H1 (cell line): Measurements from ENCODE around the gene PTPRD. TPM values are rescaled to one million over a fixed set of nuclear protein-coding genes. Genes with fewer than 3 reads are reported as not detected.

Source experiments
- CTCF ChIA-PET: fragments of 300-600 bp; sonication (Branson Sonifier 250); formaldehyde crosslinking; loops from one replicate; lab custom pipeline; 2021; ENCODE audit not compliant: partially characterized antibody; lab: Charles Lee
- POLR2A ChIA-PET: fragments of 300-600 bp; sonication (Branson Sonifier 250); formaldehyde crosslinking; loops from one replicate; lab custom pipeline; 2021; ENCODE audit warnings: inconsistent platforms; ENCODE audit not compliant: partially characterized antibody; lab: Charles Lee
- DNase-seq, 2 experiments: peaks; one replicate each; pipeline versions ENCODE4 v3.0.0 to v3.0.0-alpha.2; 2010 to 2022; ENCODE audit warnings: low spot score in 2 of 2, low read depth in 1 of 2, mixed read lengths in 1 of 2
- FAIRE-seq: peaks from 2 replicates; lab custom pipeline; 2011; peaks lifted over from hg19 to GRCh38; lab: Jason Lieb, UNC
- H2AFZ ChIP-seq: 2 replicates; pipeline ENCODE4 v1.8.1; 2012; ENCODE audit warnings: low read length, inconsistent platforms
- H2AK5ac ChIP-seq: 2 replicates; pipeline ENCODE4 v1.6.1; 2013; ENCODE audit warnings: low read depth, low read length
- H2BK120ac ChIP-seq: replicated peaks from 2 replicates; pipeline ENCODE3; 2013; ENCODE audit warnings: low read depth, low read length, inconsistent platforms
- H2BK12ac ChIP-seq: 2 replicates; pipeline ENCODE4 v1.6.1; 2013; ENCODE audit warnings: low read depth, low read length
- H2BK15ac ChIP-seq: 2 replicates; pipeline ENCODE4 v1.6.1; 2013; ENCODE audit warnings: low read length
- H2BK20ac ChIP-seq: 2 replicates; pipeline ENCODE4 v1.6.1; 2013; ENCODE audit warnings: low read length
- H2BK5ac ChIP-seq: 2 replicates; pipeline ENCODE4 v1.6.1; 2013; ENCODE audit warnings: low read depth, low read length
- H3K14ac ChIP-seq: 2 replicates; pipeline ENCODE4 v1.6.1; 2013; ENCODE audit warnings: inconsistent platforms; ENCODE audit not compliant: insufficient read length
- H3K18ac ChIP-seq: 2 replicates; pipeline ENCODE4 v1.6.1; 2013; ENCODE audit warnings: low read length; ENCODE audit errors: extremely low read depth
- H3K23ac ChIP-seq: 2 replicates; pipeline ENCODE4 v1.6.1; 2013; ENCODE audit warnings: inconsistent platforms; ENCODE audit not compliant: insufficient read length
- H3K23me2 ChIP-seq: 2 replicates; pipeline ENCODE4 v1.6.1; 2013; ENCODE audit warnings: low read depth, low read length
- H3K27ac ChIP-seq: 2 replicates; pipeline ENCODE4 v1.6.1; 2011; ENCODE audit warnings: low read depth, low read length, inconsistent platforms
- H3K27me3 ChIP-seq, 4 experiments: replicated peaks in 1 of 4; 1 replicate in 1 of 4; 2 replicates in 3 of 4; pipeline versions ENCODE4 v1.6.1 to v1.8.1; 2011 to 2013; ENCODE audit warnings: low read length in 3 of 4, mild to moderate bottlenecking in 3 of 4, inconsistent platforms in 2 of 4, mixed read lengths in 2 of 4, moderate library complexity in 1 of 4; ENCODE audit not compliant: control insufficient read depth in 3 of 4, insufficient read depth in 3 of 4; ENCODE audit errors: extremely low read depth in 1 of 4
- H3K36me3 ChIP-seq, 4 experiments: 2 replicates each; pipeline versions ENCODE4 v1.6.1 to v1.8.1; 2011 to 2013; ENCODE audit warnings: mild to moderate bottlenecking in 4 of 4, low read length in 3 of 4, moderate library complexity in 2 of 4, control low read depth in 1 of 4, inconsistent platforms in 1 of 4; ENCODE audit not compliant: insufficient read depth in 4 of 4, control insufficient read depth in 2 of 4
- H3K4ac ChIP-seq: replicated peaks from 2 replicates; pipeline ENCODE3; 2013; ENCODE audit warnings: low read length, low read depth, mixed read lengths, inconsistent platforms; ENCODE audit not compliant: insufficient read length
- H3K4me1 ChIP-seq, 4 experiments: replicated peaks in 1 of 4; 1 replicate in 1 of 4; 2 replicates in 3 of 4; pipeline versions ENCODE4 v1.6.1 to v1.8.1; 2011 to 2013; ENCODE audit warnings: low read length in 3 of 4, inconsistent platforms in 2 of 4, mixed read lengths in 1 of 4; ENCODE audit not compliant: insufficient read depth in 4 of 4, control insufficient read depth in 3 of 4
- H3K4me2 ChIP-seq, 2 experiments: 2 replicates each; pipeline versions ENCODE4 v1.6.1 to v1.8.1; 2011 to 2013; ENCODE audit warnings: low read depth in 2 of 2, low read length in 2 of 2, control low read depth in 1 of 2, inconsistent platforms in 1 of 2, mild to moderate bottlenecking in 1 of 2; ENCODE audit not compliant: insufficient read depth in 1 of 2
- H3K4me3 ChIP-seq, 4 experiments: fragments of 200-600, 300-600 bp in 1 of 4; sonication (generic), shearing (Covaris generic), sonication (Bioruptor Twin) in 1 of 4; 2 replicates each; pipeline versions ENCODE4 v1.5.1 to v1.8.1; 2011 to 2016; ENCODE audit warnings: low read length in 4 of 4, low read depth in 3 of 4, control low read depth in 2 of 4, inconsistent platforms in 2 of 4, mild to moderate bottlenecking in 2 of 4, mixed read lengths in 1 of 4, moderate library complexity in 1 of 4; ENCODE audit not compliant: insufficient read depth in 2 of 4; ENCODE audit errors: extremely low read depth in 1 of 4
- H3K56ac ChIP-seq: replicated peaks from 2 replicates; pipeline ENCODE3; 2013; ENCODE audit warnings: low read depth, mild to moderate bottlenecking, mixed read lengths, low read length, inconsistent platforms; ENCODE audit not compliant: insufficient read length
- H3K79me1 ChIP-seq: 2 replicates; pipeline ENCODE4 v1.6.1; 2013; ENCODE audit warnings: low read depth, low read length, control low read depth
- H3K79me2 ChIP-seq, 2 experiments: 2 replicates each; pipeline versions ENCODE4 v1.6.1 to v1.8.1; 2012 to 2013; ENCODE audit warnings: low read length in 2 of 2, mild to moderate bottlenecking in 2 of 2, inconsistent platforms in 1 of 2; ENCODE audit not compliant: insufficient read depth in 2 of 2, control insufficient read depth in 1 of 2
- H3K9ac ChIP-seq, 4 experiments: replicated peaks in 1 of 4; 1 replicate in 1 of 4; 2 replicates in 3 of 4; pipeline versions ENCODE4 v1.6.1 to v1.8.1; 2011 to 2013; ENCODE audit warnings: low read depth in 3 of 4, low read length in 3 of 4, control low read depth in 2 of 4, mild to moderate bottlenecking in 2 of 4, moderate library complexity in 2 of 4, inconsistent platforms in 1 of 4; ENCODE audit errors: extremely low read depth in 1 of 4
- H3K9me3 ChIP-seq, 2 experiments: 2 replicates each; pipeline versions ENCODE4 v1.6.1 to v1.8.1; 2012 to 2013; ENCODE audit warnings: mild to moderate bottlenecking in 2 of 2, moderate library complexity in 2 of 2, control low read depth in 1 of 2, inconsistent platforms in 1 of 2, low read depth in 1 of 2, low read length in 1 of 2, mixed read lengths in 1 of 2; ENCODE audit not compliant: insufficient read depth in 2 of 2
- H4K20me1 ChIP-seq, 2 experiments: replicated peaks in 1 of 2; 2 replicates each; pipeline versions ENCODE3 to v1.8.1; 2011 to 2013; ENCODE audit warnings: inconsistent platforms in 2 of 2, low read length in 2 of 2, mild to moderate bottlenecking in 1 of 2; ENCODE audit not compliant: insufficient read depth in 2 of 2, control insufficient read depth in 1 of 2
- H4K5ac ChIP-seq: 2 replicates; pipeline ENCODE4 v1.6.1; 2013; ENCODE audit warnings: low read length, low read depth, mixed read lengths, inconsistent platforms; ENCODE audit not compliant: insufficient read length
- H4K8ac ChIP-seq: 2 replicates; pipeline ENCODE4 v1.8.0; 2013; ENCODE audit warnings: mild to moderate bottlenecking, moderate library complexity, low read length, inconsistent platforms; ENCODE audit not compliant: insufficient read depth; ENCODE audit errors: extremely low read depth
- H4K91ac ChIP-seq: replicated peaks from 2 replicates; pipeline ENCODE3; 2013; ENCODE audit warnings: low read length, mixed read lengths, inconsistent platforms; ENCODE audit not compliant: insufficient read length
- ASH2L ChIP-seq: fragments of 200-600, 300-600 bp; sonication (generic); IDR thresholded peaks from one replicate; pipeline ENCODE4 v1.7.1; 2017; ENCODE audit warnings: low read length
- TAF1 ChIP-seq: IDR thresholded peaks from 2 replicates; pipeline ENCODE4 v1.6.1; 2011; ENCODE audit warnings: mild to moderate bottlenecking, low read depth, low read length
- TAF7 ChIP-seq: optimal IDR thresholded peaks from 2 replicates; pipeline ENCODE3; 2011; ENCODE audit warnings: low read depth, mild to moderate bottlenecking, inconsistent platforms, low read length, moderate library complexity, borderline replicate concordance
- TBP ChIP-seq: IDR thresholded peaks from 2 replicates; pipeline ENCODE4 v1.6.1; 2011; ENCODE audit warnings: low read depth, low read length, improper control_type of control experiment
- TEAD4 ChIP-seq: IDR thresholded peaks from 2 replicates; pipeline ENCODE4 v1.6.1; 2012; ENCODE audit warnings: low read depth, low read length, inconsistent platforms, mixed read lengths
- WGBS, 2 experiments: shearing (Covaris generic) in 1 of 2; methylation state at CpG; one replicate each; pipeline versions ENCODE4 v1.1.6 to v1.1.7; 2013 to 2015; ENCODE audit warnings: low lambda C conversion rate in 2 of 2, mixed read lengths in 2 of 2, inconsistent platforms in 1 of 2, low coverage in 1 of 2, missing lambda C conversion rate in 1 of 2; ENCODE audit not compliant: insufficient replicate concordance in 2 of 2, insufficient coverage in 1 of 2, insufficient read length in 1 of 2; ENCODE audit errors: extremely low coverage in 1 of 2, missing lambda C conversion rate in 1 of 2; 5-methylcytosine and 5-hydroxymethylcytosine counted together
- polyA plus RNA-seq, 7 experiments: library from polyadenylated mRNA; depleted of rRNA in 3 of 7; stranded (reverse) in 5 of 7; unstranded in 2 of 7; fragments of >200 nt in 5 of 7; fragments of 200-250 nt in 2 of 7; gene quantifications; 1 replicate in 5 of 7; 2 replicates in 1 of 7; 4 replicates in 1 of 7; pipeline versions ENCODE4 v1.2.1 to v1.2.3, GENCODE V29; 2011 to 2013; ENCODE audit warnings: missing spikeins in 2 of 7, mixed read lengths in 2 of 7
- total RNA-seq: library from RNA; stranded (reverse); fragmentation: NEBNext Ultra II Directional; extraction: Animal tissue kit (Norgen Biotek cat#: 25700); gene quantifications from 2 replicates; pipeline ENCODE4 v1.2.1, GENCODE V29; 2021

Gene PTPRD
- total and polyA plus RNA-seq, 2 of the 8 experiments (the other 6 are each of a cell fraction or from before 2014, with no cell fraction given) = 17.2 to 77.0 TPM

- no peaks in the 10 kb centered on the region for H4K20me1 ChIP-seq
- no peak for FAIRE-seq
- no peak overlapping the region for H3K56ac ChIP-seq
- no peak overlapping the region for H3K14ac ChIP-seq
- H2AFZ ChIP-seq = no peak overlapping the region
- H3K4me2 ChIP-seq = no peak overlapping the region
- no peak overlapping the region for H4K91ac ChIP-seq
- no peaks in the 10 kb centered on the region for H3K27me3 ChIP-seq
- ChIA-PET POLR2A (no interaction called here), CTCF (no interaction called here)
- no peak overlapping the region for H3K4ac ChIP-seq
- H3K27ac ChIP-seq = no peak overlapping the region
- H3K9me3 ChIP-seq = no peaks in the 10 kb centered on the region
- H4K8ac ChIP-seq = no peak overlapping the region
- no peaks in the 10 kb centered on the region for H3K23me2 ChIP-seq
- no peak overlapping the region for H4K5ac ChIP-seq
- H3K4me1 ChIP-seq = peaks cover 0 to 4% (median 1%) of the 10 kb centered on the region in 4 experiments; a peak in 2 of 7 replicates
- no peak overlapping the region for H3K18ac ChIP-seq
- TF ChIP-seq TBP (no peak), TEAD4 (no peak), TAF7 (no peak), TAF1 (no peak), ASH2L (no peak)
- H3K4me3 ChIP-seq = no peak overlapping the region
- H2BK15ac ChIP-seq = no peak overlapping the region
- 96% methylated on average over 1 of the region's 1 CpG; no CpG with 5 or more reads in 1 of the 2 experiments for WGBS, 2 experiments
- H2BK5ac ChIP-seq = no peak overlapping the region
- no peak overlapping the region for H2AK5ac ChIP-seq
- H3K79me2 ChIP-seq = no peaks in the 10 kb centered on the region
- no peak overlapping the region for H2BK20ac ChIP-seq
- H3K9ac ChIP-seq = no peak overlapping the region
- H2BK12ac ChIP-seq = no peak overlapping the region
- no peaks in the 10 kb centered on the region for H3K36me3 ChIP-seq
- no peaks in the 10 kb centered on the region for H3K79me1 ChIP-seq
- no peak overlapping the region for H2BK120ac ChIP-seq
- DNase-seq = no peak
- H3K23ac ChIP-seq = no peak overlapping the region
Observed at GRCh38 chr9:8708728-8709127, 1904.1 kb downstream of the PTPRD start.
